Measurements from ENCODE around the gene SAMD4B.

DNA sequence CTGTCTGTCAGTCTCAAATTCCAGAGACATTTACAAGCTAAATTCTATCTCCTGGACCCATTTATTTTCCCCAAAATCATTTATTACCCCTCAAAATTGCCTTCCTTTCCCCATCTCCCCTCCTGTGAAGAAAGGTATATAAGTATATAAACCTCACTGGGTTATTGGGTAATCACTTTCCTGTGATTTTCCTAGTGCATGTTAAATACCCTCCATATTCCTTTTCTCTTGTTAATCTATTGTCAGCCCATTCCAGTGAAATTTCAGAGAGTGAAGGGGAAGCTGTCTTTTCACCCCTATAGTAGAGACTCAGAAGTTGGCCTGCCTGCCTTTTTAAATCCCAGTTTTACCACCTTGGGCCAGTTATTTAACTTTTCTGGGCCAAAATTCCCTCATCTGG is 36.1 kb upstream of the SAMD4B start:
- TF ChIP-seq, protein P1, sequence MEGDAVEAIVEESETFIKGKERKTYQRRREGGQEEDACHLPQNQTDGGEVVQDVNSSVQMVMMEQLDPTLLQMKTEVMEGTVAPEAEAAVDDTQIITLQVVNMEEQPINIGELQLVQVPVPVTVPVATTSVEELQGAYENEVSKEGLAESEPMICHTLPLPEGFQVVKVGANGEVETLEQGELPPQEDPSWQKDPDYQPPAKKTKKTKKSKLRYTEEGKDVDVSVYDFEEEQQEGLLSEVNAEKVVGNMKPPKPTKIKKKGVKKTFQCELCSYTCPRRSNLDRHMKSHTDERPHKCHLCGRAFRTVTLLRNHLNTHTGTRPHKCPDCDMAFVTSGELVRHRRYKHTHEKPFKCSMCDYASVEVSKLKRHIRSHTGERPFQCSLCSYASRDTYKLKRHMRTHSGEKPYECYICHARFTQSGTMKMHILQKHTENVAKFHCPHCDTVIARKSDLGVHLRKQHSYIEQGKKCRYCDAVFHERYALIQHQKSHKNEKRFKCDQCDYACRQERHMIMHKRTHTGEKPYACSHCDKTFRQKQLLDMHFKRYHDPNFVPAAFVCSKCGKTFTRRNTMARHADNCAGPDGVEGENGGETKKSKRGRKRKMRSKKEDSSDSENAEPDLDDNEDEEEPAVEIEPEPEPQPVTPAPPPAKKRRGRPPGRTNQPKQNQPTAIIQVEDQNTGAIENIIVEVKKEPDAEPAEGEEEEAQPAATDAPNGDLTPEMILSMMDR (IDR thresholded peaks at IDR 0.05 in 8 of 11, conservative IDR thresholded peaks at IDR 0.05 in 3 of 11) = no peak
- TF ChIP-seq POLR2A (IDR thresholded peaks at IDR 0.05) = no peak
- TF ChIP-seq POLR2AphosphoS5 (IDR thresholded peaks at IDR 0.05) = no peak
